SKM-1 (cell line): ENCODE measurements around the gene ONECUT1.
"Not testable (repeated sequence)": the region's sequence is repeated elsewhere in the genome, so short reads cannot be mapped to it uniquely, and the experiment has no call there.

Experiments used
- DNase-seq: peaks from one replicate; lab custom pipeline; 2025; ENCODE audit not compliant: unreplicated experiment; lab: John Stamatoyannopoulos, UW

ONECUT1 gene

DNA sequence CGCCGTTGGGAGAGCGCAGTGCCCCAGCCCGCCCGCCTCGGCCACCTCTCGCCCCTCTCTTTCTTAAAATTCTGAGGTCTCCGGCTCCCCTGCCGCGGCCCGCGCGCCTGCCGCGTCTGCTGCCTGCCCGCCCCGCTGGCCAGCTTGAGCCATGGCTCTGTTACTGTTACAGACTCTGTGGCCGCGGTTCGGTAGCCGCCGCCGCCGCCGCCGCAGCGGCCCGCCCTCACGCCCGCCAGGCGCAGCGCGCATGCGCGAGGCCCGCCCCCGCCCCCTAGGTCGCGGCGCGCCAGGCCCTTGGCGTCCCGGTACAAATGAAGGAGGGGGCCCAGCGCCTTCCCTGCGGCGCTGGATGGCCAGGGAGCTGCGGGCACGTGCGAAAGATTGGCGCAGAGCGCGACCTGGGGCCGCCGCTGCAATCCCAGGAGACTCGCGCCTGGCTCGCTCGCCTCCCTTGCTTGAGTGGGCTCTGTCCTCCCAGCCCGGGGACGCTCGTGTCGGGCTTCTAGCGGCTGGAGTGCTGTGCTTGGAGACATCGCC lies at the start of gene ONECUT1:
TSS of gene ONECUT1 (minus strand) at position 168 of the 540 bp plus-strand sequence. CDS start 452 bp downstream, outside the sequence.
- peak; percentile 23 for DNase-seq

DNA sequence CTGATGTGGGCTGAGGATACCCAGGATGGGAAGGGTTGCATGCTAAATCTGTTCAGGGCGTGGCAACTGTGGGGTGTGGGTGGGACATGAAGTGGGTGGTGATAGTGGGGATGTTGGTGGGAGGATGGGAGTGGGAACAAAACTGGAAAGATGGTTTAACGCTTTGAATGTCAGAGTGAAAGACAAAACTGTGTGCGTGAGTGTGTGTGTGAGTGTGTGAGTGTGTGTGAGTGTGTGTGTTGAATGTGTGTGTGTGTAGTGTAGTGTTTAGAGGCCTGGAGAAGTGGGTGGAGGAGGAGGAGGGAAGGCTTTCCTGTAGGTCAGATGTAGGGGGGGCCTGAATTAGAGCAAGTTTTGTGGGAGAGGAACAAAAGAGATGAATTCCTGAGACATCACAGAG lies 44.2 kb upstream of the ONECUT1 start:
- no peak for DNase-seq

GRCh38 chr15:52824169-52824942 lies 34.2 kb upstream of the ONECUT1 start:
- not testable (repeated sequence) for DNase-seq

DNA sequence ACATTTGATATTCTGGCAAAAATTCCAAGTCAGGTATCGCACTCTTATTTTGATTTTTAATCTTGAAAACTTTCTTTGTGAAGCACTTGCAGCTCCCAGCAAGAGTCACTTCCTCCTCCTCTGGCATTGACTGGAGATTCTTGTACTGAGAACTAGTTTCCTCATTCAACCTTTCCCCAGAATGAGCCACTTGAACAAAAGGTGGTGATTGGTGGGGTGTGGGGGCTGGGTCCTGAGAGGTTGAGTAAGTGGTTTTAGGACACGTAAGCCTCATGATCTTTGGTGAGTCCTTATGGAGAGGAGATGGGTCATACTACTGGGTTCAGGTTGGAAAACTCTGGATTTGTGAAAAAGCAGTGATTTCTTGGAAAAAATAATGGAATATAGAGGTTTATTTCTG lies 32.3 kb upstream of the ONECUT1 start:
- DNase-seq, result no peak

- no peak for DNase-seq
Observed at GRCh38 chr15:52819253-52819652, 29.1 kb upstream of the ONECUT1 start.

GRCh38 chr15:52815899-52816298 lies 25.8 kb upstream of the ONECUT1 start:
- DNase-seq, result not testable (repeated sequence)

GRCh38 chr15:52808996-52809395 lies 18.9 kb upstream of the ONECUT1 start:
- no peak for DNase-seq

GRCh38 chr15:52808441-52808840 lies 18.3 kb upstream of the ONECUT1 start:
- DNase-seq, result no peak

DNA sequence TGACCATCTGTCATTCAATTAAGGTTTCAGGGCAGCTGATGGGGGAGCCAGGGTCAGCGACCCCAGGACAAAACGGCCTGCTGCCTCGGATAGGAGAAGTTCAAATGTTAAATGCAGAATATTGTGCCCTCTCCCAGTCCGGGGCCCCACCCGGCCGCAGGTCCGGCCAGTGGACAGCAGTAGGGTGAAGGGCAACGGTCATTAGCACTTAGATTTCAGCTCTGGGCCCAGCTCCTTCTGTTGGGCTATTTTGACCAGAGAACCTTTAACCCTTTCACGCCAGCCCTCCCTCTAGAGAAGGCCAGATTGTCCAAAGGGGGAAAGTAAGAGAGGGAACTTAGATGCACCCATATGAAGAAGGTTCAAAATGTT lies 16.1 kb upstream of the ONECUT1 start:
- no peak for DNase-seq

- DNase-seq, result no peak
Observed at GRCh38 chr15:52805351-52806283, 15.5 kb upstream of the ONECUT1 start.

DNA sequence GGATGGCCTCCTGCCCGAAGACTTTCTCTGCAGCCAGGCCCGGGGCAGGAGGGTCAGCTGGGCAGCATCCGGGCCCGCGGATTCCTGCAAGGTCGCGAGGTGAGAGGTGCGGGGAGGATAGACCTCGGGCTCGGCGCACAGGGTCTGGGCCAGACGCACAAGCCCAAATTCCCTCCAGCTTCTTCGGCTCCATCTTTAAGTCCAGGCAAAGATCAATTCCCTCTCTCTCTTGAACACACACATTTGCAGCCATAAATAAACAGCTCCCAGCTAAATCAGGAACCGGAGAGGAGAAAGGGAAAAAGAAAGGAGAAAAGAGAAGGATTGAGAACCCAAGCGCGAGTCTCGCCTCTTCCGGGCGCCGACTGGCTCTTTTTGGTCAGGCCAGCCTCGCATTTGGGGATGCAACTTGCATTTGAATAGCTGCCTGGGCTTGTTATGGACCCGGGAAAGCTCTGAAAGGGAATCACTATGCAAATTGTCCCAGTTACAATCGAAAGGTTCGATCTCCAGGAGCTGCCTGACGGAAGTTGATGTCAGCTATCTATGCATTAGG lies 14.5 kb upstream of the ONECUT1 start:
- DNase-seq, result no peak

DNA sequence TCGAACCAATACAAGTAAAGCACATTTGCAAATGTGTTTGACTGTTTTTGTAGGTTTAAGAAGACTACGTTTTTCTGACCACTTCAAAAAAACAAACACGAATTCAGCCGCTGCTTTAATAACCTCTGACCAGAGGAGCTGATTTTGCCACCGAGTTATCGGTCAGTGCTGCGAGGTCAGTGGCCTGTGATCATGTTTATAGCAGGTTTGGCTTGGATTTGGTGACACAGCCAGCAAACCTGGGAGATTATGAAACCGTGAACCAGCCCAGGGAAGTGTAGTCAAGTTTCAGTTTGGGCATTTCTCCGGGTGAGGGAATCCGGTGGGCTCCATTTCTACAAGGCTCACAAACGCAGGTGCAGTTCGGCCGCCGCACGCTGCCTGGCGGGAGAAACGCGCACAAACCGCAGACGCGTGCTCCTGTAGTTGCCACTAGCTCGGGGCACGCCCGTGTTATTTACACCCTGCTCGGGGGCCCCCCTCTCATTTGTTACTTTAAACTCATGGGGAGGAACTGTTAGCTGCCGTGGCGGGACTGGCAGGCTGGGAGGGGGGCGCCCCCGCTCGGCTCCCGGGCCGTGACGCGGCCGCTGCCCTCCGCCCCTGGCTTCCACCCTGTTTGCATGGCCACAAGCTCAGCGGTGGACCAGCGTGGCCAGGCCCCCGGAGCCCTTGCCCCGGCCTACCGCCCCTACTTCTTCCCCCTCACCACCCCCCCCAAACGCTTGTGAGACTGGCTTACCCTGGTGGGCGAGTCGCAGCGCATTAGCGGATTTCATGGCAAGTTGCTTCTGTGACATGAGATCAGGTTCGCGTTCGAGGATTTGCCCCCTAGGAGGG lies 13.6 kb upstream of the ONECUT1 start:
- no peak for DNase-seq

DNA sequence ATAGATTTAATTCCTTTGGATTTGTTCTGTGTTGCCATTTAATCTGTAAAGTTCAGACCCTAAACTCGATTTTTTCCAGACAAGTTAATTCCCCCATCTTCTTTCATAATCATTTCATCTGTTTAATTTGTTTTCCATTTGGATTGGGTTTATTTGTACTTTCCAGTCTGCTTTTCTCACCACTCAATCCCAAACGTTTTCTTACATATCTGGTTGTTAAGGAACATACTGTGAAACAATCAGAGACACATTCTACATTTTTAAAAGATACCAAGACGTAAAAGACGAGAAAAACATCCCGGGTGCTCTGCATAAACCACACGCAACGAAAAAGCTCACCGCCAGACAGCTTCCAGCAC lies 13.0 kb upstream of the ONECUT1 start:
- DNase-seq, result no peak

- no peak for DNase-seq
Observed at GRCh38 chr15:52802110-52802509, 12.0 kb upstream of the ONECUT1 start.

- no peak for DNase-seq
Observed at GRCh38 chr15:52801748-52802085, 11.6 kb upstream of the ONECUT1 start.

- DNase-seq, result no peak
Observed at GRCh38 chr15:52800828-52801747, 11.0 kb upstream of the ONECUT1 start.

- DNase-seq, result no peak
Observed at GRCh38 chr15:52799145-52799811, 9.1 kb upstream of the ONECUT1 start.

DNA sequence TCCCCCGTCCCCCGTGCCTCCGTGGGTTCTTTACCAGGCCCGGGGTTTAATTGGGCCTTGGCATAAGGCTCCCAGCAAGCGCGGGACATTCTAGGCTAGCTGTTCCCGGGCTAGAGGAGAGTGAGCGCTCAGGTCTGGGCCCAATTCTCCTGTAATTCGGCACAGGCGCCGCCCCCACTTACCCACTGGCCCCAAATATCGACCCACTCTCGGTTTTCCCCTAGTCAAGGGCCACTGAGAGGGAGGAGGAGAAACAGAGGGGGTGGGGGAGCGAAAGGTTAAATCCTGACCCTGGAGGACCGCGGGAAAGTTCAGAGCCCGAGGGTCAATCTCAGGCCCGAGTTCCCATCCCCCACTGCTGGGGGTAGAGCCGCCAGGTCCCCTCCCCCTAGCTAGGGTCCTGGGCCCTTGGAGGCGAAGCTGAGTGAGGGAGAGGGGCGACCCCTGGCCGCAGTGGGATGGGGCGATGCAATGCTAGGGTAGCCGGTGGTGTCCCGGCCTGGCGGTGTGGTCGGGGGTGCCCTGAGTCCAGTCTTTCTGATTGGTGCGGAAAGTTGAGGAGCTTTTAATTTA lies 8.5 kb upstream of the ONECUT1 start:
- no peak for DNase-seq
